GM21619 (cell line): ENCODE results near the gene IFNL1.
"Not testable (repeated sequence)": the region's sequence is repeated elsewhere in the genome, so short reads cannot be mapped to it uniquely, and the experiment has no call there.

Experiments
- ATAC-seq: cut with Tn5 transposase; IDR thresholded peaks from one replicate; pipeline ENCODE4 v1.9.1; 2021; ENCODE audit not compliant: unreplicated experiment

IFNL1 gene

DNA sequence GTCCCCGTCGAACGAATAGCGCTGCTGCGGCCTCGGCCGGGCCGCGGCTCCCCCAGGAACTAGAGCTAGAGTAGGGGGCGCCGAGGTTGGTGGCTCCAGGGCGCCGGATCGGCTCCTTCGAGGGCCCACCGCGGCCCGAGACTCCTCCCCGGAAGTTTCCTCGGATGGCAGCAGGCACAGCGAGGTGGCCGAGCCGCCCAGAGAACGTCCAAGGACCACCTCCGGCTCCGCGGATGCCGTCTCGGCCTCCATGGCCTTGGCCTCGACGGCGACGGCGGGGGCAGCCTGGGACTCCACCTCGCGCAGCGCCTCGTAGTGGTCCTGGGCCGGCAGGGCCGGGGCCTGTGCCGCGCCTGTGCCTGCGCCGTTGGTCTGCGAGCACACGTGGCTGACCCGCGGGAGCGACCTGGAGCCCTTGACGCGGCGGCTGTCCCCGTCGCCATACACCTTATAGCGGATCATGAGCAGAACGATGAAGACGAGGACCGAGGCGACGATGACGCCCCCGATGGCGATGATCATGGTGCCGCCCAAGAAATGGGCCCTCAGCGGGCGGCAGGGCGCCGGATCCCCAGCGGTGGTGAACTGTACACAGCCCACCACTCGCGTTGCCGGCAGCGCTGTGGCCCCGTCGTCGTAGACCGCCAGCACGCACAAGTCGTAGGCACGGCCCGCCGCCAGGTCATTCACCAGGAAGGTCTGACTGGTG, 11.8 kb downstream of the IFNL1 start:
- no peak for ATAC-seq

GRCh38 chr19:39308531-39309304, 12.5 kb downstream of the IFNL1 start:
- no peak for ATAC-seq

DNA sequence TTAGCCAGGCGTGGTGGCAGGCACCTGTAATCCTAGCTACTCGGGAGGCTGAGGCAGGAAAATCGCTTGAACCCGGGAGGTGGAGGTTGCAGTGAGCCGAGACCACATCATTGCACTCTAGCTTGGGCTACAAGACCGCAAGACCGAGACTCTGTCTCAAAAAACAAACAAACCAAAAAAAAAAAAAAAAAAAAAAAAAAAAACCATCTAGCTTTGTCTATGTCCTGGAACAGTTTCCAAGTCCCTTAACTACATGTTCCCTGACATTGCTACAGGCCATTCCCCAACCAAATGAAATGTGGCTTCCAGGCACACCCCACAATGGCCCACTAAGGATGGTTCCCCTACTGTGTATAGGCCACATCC, 13.1 kb downstream of the IFNL1 start:
- ATAC-seq, result not testable (repeated sequence)

- ATAC-seq, result no peak
Measured at GRCh38 chr19:39310558-39311311, 14.5 kb downstream of the IFNL1 start.

DNA sequence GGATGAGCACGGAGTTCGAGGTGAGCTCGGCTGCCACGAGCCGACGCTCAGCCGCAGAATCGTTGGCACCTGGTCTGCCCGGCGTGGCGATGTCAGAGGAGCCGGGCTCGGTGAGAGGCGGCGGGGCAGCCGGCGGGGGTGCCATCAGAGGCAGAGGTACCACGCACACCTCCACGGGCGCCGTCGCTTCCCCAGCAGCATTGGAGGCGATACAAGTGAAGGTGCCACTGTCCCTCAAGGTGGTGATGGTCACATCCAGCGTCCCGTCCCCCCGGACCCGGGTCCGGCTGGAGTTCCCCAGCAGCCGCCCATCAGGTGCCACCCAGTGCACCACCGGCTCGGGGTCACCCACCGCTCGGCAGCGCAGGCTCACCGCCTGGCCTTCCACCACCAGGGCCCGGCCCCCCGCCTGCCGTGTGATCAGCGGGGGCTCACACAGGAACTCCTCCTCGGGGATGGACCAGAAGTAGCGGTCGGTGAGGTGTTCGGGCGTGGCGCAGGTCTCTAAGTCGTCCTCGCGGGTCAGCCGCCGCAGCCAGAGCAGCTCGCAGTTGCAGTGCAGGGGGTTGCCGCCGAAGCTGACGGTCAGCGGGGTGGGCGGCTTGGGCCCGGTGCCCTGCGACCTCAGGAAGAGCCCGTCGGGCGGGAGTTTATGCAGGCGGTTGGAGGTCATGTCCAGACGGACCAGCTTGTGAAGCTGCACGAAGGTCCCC, 18.0 kb downstream of the IFNL1 start:
- ATAC-seq, result no peak

DNA sequence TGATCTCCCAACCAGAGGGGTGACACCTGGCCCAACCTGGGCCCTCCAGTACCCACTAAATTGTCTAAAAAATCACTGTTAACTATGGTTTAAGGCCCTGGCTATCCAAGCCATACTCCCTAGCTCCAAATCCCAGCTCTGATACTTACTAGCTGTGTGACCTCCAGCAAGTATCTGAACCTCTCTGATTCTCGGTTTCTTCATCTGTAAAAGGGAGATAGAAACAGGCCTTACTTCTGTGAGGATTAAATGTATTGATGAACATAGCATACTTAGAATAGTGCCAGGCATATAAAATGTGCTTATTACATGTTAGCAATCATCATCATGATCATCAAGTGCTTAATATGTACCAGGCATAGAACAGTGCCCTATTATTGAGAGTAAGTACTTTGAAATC, 19.7 kb downstream of the IFNL1 start:
- no peak for ATAC-seq

- ATAC-seq, result no peak
Measured at GRCh38 chr19:39316627-39317321, 20.6 kb downstream of the IFNL1 start.

DNA sequence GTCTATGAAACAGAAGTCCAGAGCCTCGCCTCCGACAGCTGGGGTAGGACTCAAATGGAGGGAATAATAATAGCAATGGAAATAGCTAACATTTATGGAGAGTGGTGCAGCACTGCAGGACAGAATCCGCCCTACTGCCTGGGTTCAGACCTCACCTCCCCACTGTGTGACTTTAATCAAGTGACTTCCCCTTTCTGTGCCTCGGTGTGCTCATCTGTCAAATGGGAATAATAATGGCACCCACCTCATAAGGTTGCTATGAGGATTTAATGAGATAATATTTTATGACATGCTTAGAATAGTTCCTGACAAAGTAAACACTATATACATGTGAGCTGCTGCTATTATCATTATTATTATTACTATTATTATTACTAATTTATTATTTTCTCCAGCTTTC, 21.3 kb downstream of the IFNL1 start:
- no peak for ATAC-seq

DNA sequence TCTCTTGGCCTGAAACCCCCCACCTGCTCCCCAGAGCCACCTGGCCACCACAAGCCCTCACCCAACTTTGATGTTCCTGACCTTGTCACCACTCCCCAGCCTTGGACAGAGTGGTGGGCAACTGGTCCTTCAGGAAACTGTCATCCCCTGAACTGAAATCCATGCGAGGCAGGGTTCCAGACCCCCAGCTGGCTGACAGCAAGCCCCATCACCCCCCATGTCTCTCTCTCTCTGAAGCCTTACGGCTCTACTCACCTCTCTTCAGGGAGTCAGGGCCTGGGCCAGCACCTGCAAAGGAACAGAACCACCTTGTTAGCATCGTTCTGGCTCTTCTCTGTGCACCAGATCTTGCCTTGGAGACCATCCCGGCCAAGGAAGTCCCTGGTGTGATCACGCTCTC, 21.9 kb downstream of the IFNL1 start:
- ATAC-seq, result no peak

DNA sequence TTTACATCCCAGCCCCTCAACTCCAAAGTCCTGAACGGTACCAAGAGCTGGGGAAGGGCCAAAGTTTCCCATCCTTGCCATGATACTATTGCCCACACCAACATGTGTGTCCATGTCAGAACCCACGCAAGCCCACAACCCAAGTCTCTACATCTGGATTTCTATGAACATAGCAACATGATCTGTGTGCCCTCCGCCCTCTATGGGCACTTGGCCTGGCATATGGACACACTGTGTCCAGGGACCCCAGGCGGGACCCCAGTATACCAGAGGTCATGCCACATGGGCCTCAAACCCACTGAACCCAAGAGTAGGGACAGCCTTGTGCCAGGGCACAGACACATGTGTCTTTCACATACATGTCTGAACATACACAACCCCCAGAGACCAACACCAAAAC, 22.5 kb downstream of the IFNL1 start:
- ATAC-seq, result no peak

- no peak for ATAC-seq
Measured at GRCh38 chr19:39319098-39319891, 23.1 kb downstream of the IFNL1 start.

- ATAC-seq, result no peak
Measured at GRCh38 chr19:39319892-39320248, 23.7 kb downstream of the IFNL1 start.

DNA sequence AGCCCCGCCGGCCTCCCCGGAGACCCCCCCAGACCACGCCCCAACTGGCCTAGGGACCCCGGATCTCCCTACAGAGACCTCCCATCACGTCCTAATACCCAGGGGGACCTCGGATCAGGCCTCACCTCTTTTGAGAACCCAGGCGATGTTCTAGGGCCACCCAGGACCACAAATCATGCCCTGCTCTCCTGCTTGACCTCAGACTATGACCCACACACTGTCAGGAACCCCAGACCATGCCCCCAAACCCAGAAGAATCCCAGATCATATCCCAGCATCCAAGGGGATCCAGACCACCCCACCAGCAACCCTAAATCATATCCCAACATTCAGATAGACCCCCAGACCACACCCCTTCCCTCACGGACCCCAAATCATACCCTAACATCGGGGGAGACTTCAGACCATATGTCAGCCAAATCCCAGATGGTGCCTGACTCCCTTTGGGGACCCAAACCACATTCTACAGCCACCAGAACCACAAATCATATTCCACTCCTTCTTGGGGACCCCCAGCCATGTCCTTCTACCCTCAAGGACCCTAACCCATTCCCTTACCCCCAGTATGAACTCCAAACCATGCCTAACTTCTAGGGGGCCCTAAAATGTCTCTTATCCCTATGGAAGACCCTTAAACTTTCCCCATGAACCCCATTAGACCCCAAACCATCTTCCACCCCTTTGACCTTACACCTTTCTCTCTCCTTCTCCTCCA, 25.1 kb downstream of the IFNL1 start:
- ATAC-seq, result no peak

GRCh38 chr19:39321832-39322176, 25.6 kb downstream of the IFNL1 start:
- ATAC-seq, result no peak

DNA sequence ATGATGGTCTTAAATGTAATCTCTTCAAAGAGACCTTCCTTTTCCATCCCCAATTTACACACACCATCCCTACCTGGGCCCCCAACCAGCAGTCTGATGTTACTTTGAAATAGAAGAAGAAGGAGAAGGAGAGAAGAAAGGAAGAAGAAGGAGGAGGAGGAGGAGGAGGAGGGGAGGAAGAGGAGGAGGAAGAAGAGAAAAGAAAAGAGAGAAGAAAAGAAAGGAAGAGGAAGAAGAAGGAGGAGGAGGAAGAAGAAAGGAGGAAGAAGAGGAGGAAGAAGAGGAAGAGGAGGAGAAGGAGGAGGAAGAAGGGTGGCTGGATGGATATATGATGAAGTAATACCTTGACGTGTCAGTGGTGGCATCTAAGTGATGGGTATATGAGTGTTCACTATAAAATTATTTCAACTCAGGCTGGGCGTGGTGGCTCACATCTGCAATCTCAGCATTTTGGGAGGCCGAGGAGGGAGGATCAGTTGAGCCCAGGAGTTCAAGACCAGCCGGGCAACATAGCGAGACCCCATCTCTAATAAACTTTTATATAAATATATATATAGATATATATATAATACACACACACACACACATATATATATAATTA, 28.1 kb downstream of the IFNL1 start:
- no peak for ATAC-seq

- no peak for ATAC-seq
Measured at GRCh38 chr19:39325778-39326665, 29.8 kb downstream of the IFNL1 start.

DNA sequence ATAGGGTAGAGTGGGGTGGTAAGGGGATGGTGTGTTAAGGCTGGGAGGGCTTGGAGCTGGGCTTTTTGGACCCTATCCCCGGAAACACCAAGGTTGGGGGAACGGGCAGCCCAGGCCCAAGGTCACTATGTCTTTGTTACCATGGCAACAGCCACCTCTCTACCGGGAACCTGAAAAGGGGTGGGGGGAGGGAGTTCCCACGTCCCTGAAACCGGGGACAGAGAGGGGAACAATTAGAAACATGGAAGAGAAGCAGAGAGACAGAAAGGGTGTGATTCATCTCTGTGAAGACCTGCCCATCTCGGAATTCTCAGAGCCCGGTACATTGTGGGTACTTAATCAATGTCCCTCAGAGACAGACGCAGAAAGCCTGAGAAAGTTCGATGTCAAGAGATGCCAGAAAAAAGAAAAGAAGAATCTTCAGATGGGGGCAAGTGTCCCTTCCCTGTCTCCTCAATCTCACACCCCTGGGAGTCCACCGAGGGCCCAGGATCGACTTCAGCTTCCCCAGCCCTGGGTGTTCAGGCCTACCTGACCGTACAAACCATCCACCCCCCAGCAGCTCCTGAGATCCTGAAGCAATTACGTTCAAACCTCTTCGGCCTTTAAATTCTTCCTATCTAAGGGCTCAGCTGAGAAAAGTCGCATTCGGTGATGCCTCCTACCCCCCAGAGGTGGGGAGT, 31.3 kb downstream of the IFNL1 start:
- ATAC-seq, result no peak
